Right forelimb (tissue), 1 donor: ENCODE measurements around the gene BFSP1.

ENCODE experiments used
- DNase-seq: peaks from one replicate; pipeline ENCODE4 v3.0.0-alpha.2; 2018

BFSP1 gene

DNA sequence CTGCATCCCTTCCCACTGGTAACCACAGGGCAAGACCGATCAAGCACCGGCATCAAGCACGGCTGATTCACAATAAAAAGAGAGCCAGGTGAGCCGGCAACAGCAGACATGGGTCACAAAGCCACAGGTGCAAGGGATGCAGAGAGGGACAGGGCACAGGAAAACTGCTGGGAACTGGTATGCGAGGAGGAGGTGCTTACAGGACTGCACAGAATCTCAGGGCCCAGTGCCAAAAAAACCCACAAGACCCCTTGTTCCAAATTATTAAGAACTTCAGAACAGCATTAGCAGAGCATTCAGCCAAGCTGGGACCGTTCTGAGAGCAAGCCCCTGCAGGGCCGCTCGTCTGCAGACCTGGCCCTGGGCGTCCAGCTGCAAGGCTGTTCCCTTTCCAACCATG lies 35.4 kb downstream of the BFSP1 start:
- DNase-seq, result no peak

DNA sequence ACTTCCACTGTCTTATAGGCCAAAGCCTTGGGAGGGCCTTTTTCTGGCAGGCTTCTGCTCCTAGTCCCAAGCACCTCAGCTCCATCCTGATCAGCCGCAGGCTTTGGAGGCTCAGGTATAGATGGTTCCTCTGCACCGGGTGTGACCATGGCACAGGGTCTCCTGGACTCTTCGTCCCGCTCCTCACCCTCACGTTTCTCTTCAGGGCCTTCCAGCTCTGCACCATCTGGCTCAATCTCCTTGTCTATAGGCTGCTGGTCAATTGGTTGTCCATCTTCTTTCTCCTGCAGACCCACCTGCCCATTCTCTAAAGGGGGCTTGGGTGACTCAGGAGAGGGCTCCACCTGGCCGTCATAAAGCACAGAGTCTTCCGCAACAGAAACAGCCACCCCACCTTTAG lies 37.0 kb downstream of the BFSP1 start:
- no peak for DNase-seq

DNA sequence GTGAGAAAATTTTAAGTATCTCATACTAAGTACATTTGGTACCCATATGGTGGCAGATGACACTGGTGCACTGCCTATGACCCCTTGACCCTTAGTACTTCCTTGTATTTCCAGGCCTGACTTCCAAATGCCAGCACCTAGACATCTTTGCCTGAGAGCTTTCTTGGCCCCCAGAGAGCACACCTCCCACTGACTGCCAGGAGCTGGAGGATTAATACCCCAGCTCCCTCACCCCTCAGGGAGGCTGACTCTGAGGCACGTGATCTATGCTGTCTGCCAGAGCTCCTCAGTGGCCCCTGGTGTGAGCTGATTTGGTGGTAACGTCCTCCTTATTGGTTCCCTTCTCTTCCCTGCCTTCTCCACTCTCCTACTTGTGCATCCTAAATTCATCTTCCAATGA lies 38.0 kb downstream of the BFSP1 start:
- no peak for DNase-seq

DNA sequence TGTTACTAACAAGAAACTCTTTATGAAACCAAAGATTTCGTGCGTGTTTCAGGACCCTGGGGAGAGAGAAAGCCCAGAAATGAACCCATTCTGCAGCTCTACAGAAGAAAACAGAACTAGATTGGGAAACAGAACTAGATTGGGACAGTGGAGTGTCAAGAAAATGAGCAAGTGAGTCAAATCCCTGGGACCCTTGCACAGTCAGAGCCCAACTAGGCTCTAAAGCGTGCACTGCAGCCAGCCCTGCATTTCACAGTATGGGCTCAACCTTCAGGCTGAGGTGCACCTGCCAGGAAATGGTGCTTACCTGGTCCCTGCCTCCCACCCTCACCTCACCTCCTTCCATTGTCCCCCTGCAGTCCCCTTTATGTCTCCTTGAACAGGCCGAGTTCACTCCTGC lies 39.7 kb downstream of the BFSP1 start:
- no peak for DNase-seq

DNA sequence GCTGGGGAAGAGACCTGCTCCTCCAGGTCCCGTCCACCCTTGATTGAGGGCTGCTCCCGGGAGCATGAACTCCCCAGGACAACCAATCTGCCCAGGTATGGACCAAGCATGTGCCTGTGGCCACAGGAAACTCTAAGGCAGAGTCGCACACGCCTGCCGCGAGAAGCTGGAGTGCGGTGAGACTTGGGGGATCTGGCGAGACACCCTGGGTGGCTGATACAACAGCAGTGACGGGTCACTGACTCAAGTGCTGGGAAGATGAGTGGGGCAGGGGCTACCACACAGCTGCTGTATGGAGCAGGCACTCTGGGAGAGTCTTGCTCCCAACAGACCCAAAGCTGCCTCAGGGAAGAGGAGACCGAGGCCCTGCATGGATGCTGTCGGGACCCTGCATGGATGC lies 40.1 kb downstream of the BFSP1 start:
- DNase-seq, result no peak

DNA sequence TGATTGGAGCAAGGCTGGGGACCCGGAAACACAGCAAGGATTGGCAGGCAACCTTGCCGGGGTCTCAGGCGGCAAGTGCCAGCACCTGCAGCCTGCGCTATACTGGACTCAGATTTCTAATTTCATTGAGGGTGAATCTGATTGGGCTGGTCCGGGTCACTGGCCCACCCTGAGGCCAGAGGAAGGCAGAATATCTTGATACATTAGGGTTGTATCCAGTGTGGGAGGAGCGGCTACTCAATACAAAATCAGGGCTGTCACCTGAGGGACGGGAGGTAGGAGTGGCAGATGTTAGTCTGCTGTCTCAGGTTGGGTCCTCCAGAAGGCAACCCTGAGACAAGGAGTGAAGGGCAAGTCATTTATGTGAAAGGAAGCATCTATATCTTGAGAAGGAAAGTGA lies 40.7 kb downstream of the BFSP1 start:
- DNase-seq, result no peak

DNA sequence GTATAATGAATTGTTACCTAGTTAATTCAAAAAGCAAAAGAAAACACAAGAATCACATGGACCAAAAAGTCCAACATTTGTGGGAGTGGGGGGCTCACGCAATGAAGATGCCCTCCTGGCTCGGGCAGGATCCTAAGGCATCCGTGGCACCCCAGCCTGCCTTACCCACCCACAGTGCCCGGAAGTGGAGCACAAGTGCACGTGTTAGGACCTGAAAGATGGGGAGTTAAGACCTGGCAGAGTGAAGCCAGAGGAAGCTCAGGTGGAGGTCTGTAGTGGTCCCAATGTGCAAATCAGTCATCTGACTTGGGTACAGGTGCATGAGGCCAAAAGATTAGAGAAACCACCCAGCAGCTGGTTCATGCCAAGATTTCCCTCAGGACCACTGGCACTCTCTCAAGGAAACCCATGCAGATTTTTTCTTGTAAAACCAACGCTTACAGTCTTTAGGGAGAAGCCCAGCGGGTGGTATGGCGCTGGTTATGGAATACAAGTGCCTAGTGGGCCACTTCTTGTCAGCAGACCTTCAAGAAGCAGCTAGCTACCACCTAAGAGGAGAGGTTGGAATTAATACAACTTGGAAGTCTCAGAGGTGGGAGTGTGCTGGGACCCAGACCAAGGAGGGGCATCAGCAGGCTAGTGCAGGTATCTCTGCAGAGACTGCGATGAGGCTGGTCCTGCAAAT lies 42.1 kb downstream of the BFSP1 start:
- DNase-seq, result no peak

DNA sequence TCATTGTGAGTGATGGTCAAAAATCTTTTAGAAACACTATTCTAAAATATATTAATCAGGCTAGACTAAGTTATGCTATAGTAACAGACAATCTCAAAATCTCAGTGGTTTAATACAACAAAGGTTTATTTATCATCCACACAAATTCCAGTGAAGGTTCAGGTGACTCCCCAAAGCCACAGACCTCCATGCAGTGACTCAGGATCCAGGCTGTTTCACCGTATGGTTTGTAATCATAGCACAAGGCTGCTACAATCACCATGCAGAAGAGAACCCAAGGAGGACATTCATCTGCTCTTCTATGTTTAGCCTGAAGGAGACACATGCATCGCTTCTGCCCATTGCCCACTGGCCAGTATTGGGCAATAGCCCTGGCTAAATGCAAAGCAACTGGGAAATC lies 46.2 kb downstream of the BFSP1 start:
- DNase-seq, result no peak

DNA sequence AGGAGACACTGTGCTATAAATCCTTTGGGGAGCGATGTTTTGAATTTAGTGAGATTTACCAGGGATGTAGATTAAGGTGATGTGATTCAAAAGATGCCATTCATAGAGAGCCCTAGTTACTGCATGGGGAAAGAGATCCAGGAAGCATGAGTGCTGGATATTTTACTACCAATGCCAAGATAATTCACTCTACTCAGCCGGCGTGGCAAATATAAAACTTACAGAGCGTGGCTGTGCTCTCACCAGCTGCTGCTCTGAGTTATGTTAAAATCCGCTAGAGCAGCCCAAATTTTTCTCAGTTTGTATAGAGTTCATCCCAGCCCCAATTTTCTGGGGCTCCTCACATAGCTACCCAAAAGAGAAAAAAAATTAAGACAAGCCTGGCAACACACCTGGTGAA lies 48.6 kb downstream of the BFSP1 start:
- DNase-seq, result no peak

DNA sequence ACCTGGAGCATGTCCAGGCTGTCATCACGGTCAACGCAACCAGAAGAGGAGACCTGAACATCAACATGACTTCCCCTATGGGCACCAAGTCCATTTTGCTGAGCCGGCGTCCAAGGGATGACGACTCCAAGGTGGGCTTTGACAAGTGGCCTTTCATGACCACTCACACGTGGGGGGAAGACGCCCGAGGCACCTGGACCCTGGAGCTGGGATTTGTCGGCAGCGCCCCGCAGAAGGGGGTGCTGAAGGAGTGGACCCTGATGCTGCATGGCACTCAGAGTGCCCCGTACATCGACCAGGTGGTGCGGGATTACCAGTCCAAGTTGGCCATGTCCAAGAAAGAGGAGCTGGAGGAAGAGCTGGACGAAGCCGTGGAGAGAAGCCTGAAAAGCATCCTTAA lies 49.5 kb downstream of the BFSP1 start:
- DNase-seq, result no peak

DNA sequence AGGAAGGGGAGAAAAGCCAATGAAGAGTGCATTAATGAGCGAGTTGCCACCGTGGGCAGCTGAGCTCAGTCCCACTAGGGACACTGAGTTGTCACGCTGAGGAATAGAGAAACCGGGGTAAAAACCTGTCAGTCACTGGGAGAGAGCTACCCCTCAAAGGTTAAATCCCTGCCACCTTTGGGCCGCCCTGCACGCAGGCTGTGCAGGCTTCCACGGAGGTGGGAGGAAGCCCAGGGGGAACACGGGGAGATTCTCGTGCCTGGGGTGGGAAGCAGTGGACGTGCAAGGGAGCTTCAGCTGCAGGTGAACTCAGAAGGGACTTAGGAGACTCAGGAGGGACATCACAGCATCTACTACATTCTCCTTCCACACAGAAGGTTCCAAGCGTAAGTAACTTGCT lies 50.5 kb downstream of the BFSP1 start:
- no peak for DNase-seq

DNA sequence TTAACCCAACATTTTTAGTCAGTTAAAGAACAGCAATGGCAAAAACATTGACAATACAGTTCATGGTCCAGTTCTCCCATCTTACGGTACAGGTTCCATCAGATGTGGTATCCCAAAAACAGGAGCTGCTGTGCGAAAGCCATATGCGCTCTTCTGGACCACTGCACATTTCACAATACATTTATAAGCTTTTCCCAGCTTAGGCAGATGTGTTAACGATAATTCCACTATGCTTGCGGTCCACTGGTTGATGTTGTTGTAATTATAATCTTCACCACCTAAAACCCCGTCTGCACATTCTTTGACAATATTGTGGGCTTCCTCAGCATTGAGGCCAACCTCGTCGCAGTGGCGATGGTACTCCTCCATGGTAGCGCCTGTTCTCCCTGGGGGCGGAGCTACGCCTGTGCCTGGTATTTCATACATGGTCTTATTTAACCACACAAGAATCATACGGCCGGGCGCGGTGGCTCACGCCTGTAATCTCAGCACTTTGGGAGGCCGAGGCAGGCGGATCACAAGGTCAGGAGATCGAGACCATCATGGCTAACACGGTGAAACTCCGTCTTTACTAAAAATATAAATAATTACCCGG lies 52.0 kb downstream of the BFSP1 start:
- no peak for DNase-seq

DNA sequence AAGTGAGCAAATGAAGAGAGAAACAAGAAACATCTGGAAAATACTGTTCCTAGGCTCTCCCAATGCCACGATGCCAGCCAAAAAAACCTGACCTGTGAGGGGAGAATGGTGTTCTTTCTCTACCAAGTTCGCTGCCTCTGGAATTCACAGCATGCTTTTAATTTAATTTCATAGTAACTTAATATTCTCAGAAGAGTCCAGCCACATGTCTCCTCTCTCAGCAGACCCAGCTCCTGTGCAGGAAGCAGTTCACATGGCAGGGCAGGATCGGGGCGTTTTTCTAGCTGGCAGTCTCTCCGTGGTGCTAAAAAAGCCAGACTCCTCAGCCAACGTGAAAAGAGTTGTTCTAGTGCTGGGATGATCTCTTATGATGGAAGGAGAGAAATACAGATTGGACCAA lies 57.5 kb downstream of the BFSP1 start:
- no peak for DNase-seq

DNA sequence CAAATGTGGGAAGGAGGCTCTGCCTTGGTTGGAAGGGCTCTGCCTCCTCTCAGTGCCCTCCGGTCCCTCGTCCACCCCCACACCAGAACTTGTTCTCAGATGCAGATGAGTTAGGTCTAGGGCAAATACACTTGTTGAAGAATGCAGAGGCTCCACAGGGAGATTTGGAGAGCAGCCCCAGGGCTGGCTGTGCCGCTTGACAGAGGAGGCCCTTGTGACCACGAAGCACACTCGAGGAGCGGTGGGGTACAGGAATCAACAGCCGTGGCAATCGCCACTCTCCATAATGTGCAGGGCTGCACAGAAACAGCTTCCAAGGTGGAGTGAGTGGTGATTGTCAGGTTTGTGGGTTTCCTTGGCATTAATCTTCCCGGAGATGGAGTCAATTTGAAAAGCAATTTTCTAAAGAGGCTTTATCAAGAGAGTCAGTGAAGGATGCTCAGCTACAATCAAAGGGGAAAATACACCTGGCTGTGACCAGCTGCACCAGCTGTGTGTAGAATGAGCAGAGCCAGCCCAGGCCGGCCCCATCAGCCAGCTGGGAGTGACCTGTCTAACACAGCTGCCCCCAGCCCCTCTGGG lies 59.5 kb downstream of the BFSP1 start:
- no peak for DNase-seq

DNA sequence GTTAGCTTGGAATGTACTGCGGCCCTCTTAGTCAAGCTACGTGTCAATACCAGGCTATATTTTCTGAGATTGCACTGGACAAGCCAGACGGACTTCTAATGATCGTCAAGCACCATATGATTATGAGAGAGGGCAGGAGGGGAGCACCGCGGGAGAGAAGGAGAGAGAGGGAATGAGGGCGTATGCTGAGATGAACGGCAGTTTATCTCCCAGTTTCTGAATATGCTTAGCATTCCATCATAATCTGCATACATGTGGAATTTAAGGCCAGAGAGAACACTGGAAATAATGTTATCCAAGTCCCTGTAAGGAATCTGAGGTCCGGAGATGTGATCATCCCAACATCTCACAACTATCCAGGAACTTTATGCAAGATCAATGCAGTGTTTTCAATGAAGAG lies 60.2 kb downstream of the BFSP1 start:
- DNase-seq, result no peak

DNA sequence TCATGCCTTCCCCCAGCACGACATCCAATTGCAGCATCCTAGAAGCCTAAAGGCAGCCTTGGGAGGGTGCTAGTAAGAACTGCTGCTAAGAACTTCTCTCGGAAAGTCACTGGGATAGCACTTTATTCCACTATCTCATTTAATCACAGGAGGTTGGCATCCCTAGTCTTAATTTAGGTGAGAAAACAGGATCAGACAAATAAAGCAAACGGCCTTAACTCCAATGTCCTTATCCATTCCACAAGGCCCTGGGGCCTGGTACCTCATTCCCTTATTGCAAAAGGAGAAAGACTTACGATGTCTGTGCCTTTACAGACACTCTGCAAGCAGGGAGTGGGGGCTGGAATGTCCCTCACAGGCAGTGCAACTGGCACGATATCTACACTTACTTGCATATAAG lies 60.7 kb downstream of the BFSP1 start:
- no peak for DNase-seq

DNA sequence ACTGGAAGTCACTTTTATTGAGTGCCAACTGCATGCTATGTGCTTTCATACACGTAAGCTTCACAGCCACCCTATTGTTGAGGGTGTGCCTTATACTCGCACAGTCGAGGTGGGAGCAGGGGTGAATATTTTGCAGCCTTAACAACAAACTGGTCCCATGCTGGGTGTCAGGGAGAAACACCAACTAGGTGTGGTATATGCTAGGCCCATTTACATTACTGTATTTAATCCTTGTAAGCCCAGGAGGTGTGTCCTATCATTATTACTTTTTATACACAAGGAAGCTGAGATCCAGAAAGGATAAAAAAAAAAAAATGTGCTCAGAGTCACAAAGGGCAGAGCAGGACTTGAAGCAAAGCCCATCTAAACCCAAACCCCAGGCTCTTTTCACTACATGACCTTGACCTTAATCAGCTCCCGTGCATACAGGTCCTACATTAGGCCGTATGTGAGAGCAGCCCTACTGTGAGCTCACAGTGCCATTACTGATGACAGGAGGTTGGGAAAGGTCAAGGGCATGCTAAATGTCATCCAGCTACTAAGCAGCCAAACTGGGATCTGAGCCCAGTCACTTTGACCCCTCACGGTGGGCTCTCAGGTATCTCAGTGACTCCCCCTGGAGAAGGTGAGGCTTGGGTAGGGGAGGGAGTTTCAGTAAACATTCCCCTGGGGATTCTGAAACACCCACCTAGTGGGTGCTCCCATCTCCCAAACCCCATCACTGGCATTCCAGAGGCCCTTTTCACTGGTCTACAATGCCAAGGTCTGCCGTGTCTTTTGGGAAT lies 61.7 kb downstream of the BFSP1 start:
- no peak for DNase-seq

DNA sequence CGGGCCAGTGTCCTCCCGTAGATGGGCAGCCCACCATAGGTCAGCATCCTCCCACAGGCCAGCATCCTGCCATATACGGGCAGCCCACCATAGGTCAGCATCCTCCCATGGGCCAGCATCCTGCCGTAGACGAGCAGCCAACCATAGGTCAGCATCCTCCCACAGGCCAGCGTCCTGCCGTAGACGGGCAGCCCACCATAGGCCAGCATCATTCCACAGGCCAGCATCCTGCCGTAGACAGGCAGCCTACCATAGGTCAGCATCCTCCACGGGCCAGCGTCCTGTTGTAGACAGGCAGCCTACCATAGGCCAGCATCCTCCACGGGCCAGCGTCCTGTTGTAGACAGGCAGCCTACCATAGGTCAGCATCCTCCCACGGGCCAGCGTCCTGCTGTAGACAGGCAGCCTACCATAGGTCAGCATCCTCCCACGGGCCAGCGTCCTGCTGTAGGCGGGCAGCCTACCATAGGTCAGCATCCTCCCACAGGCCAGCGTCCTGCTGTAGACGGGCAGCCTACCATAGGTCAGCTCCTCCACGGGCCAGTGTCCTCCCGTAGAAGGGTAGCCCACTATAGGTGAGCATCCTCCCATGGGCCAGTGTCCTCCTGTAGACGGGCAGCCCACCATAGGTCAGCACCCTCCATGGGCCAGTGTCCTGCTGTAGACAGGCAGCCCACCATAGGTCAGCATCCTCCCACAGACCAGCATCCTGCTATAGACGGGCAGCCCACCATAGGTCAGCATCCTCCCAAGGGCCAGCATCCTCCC lies 62.9 kb downstream of the BFSP1 start:
- no peak for DNase-seq

DNA sequence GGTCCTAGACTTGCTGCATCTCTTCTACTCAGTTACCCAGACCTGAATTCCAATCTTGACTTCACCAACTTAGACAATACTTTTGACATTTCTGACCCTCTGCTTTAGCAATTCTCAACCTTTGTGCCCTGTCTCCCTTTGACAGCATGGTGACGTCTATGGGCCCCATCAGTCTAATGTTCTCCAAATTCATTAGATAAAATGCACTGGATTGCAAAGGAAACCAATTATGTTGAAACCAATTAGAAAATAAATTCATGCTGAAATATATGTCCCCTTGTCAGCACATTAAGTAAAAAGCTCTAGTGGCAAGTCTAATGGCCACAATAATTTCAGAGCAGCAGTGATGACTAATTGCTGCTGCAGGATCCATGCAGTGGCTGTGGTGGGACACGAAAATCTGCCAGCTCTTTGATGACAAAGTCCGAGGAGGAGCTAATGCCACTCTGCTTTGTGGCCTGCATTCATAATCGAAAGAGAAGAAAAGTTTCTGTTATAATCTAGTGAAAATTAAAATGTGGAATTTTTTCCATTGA lies 64.0 kb downstream of the BFSP1 start:
- DNase-seq, result no peak

DNA sequence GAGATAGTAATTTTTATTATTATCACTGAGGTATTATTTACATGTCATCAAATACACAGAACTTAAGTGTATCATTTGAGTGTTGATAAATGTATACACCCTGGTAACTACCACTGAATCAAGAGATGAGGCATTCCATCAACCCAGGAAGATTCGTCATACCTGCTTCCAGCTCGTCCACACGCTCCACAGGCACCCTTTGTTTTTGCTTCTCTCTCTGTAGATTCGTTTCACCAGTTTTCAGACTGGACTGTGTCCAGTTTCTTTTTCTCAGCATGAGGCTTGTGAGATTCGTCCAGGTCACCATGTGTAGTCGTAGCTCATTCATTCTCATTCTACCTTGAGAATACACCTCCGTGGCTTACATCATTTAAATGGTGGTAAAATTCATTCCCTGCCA lies 64.5 kb downstream of the BFSP1 start:
- DNase-seq, result no peak

DNA sequence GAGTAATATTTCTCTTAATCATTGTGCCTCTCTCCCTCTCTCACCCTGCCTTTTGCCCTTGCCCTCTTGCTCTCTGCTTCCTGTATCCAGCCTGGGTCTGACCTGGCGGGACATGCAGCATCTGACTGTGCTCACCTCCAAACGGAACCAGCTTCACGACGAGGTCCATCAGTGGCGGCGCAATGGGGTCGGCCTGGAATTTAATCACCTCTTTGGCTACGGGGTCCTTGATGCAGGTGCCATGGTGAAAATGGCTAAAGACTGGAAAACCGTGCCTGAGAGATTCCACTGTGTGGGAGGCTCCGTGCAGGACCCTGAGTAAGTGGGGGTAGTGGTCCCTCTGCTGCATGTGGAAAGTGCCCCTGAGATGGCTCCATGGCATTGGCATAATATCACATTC lies 65.9 kb downstream of the BFSP1 start:
- DNase-seq, result no peak

DNA sequence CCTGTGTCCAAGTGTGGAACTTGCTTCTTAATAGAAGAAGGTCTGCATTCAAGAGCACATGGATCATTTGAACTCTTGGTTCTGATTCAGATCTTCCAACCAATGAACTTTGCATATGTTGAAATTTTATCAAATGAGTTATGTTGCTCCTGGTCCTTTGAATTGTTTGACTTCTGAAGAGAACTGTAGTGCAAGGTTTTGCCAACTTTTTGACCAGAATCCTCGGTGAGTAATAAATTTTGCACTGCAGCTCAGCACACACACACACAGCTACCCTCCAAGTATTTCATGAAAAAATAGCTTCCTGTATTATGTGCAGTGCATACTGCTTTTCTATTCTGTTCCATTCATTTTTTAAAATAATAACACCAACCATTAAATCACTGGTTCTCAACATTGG lies 67.5 kb downstream of the BFSP1 start:
- DNase-seq, result no peak

DNA sequence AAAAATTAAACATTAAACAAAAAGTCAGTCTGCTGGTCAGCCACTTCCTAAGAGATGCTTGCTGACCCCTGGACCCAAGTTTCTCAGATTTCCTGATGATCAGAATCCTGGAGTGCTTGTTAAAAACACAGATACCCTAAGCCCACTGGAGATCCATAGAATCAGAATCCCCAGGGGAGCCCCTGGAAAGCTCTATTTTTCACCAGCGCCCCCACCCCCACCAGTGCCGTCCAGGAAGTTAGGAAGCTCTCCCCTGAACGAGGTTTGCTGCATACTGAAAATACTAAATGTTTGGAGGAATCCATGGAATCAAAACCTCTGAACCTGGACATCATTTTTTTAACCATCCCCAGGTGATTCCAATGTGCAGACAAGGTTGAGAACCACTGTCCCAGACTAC lies 69.2 kb downstream of the BFSP1 start:
- no peak for DNase-seq
